Calu3 (cell line): Measurements from ENCODE around the gene EFCAB6. TPM values are rescaled to one million over a fixed set of nuclear protein-coding genes. Genes with fewer than 3 reads are reported as not detected.

Experiments used
- BruUV-seq: library from RNA; stranded (reverse); fragments of 400-500 nt; replicated peaks from 2 replicates; lab custom pipeline; 2021; lab: Mats Ljungman, UMichigan
- CTCF ChIA-PET: fragments of 300-600 bp; sonication (Branson Sonifier 250); formaldehyde crosslinking; loops from one replicate; lab custom pipeline; 2022; ENCODE audit warnings: antibody characterized with exemption; lab: Charles Lee
- DNase-seq: peaks from one replicate; pipeline ENCODE4 v3.0.0; 2022
- H3K27ac Mint-ChIP-seq: one replicate; pipeline ENCODE4 v1.8.0; 2022; ENCODE audit warnings: mixed read lengths; ENCODE audit not compliant: unreplicated experiment
- H3K27me3 Mint-ChIP-seq: one replicate; pipeline ENCODE4 v1.8.0; 2022; ENCODE audit warnings: mixed read lengths; ENCODE audit not compliant: unreplicated experiment
- H3K36me3 Mint-ChIP-seq: one replicate; pipeline ENCODE4 v1.8.0; 2022; ENCODE audit warnings: mild to moderate bottlenecking, moderate library complexity, mixed read lengths; ENCODE audit not compliant: insufficient read depth, unreplicated experiment
- H3K4me1 Mint-ChIP-seq: one replicate; pipeline ENCODE4 v1.8.0; 2022; ENCODE audit warnings: mild to moderate bottlenecking, low read depth, mixed read lengths; ENCODE audit not compliant: unreplicated experiment
- H3K4me3 Mint-ChIP-seq: one replicate; pipeline ENCODE4 v1.8.0; 2022; ENCODE audit warnings: mild to moderate bottlenecking, low read depth, moderate library complexity, mixed read lengths; ENCODE audit not compliant: unreplicated experiment
- H3K9me3 Mint-ChIP-seq: one replicate; pipeline ENCODE4 v1.8.0; 2022; ENCODE audit warnings: low read depth, mixed read lengths; ENCODE audit not compliant: unreplicated experiment
- CTCF ChIP-seq: fragments of 200-600 bp; IDR thresholded peaks from one replicate; pipeline ENCODE4 v1.8.0; 2022; ENCODE audit warnings: antibody characterized with exemption; ENCODE audit not compliant: unreplicated experiment
- intact Hi-C: fragments of 100-400 bp; cut with micrococcal nuclease; formaldehyde crosslinking; loops from one replicate; pipeline ENCODE4 v1.10.0; 2022; ENCODE audit not compliant: unreplicated experiment
- total RNA-seq: library from RNA; stranded (reverse); gene quantifications from 2 replicates; pipeline ENCODE4 v1.2.3, GENCODE V29; 2022

EFCAB6 gene
- total RNA-seq, 1 experiment from 2014 or later, result 2.2 TPM

GRCh38 chr22:43833286-43834240, 21.5 kb upstream of the EFCAB6 start:
- CTCF ChIA-PET, result interaction anchor here (0.7 kb wide), 1 partner anchor 596 kb away, joined by 5 read pairs; no protein-coding TSS in a partner anchor
- Mint-ChIP-seq H3K9me3 (no peaks in the 10 kb centered on the region), H3K27me3 (no peaks in the 10 kb centered on the region), H3K4me3 (no peak overlapping the region), H3K27ac (no peak overlapping the region), H3K36me3 (no peaks in the 10 kb centered on the region), H3K4me1 (no peaks in the 10 kb centered on the region)
- DNase-seq, result no peak
- no peak for TF ChIP-seq CTCF
- intact Hi-C loops, result no loop called here
- BruUV-seq, result no TSS peak

- Mint-ChIP-seq H3K27ac (no peak overlapping the region), H3K9me3 (no peaks in the 10 kb centered on the region), H3K4me3 (no peak overlapping the region), H3K36me3 (no peaks in the 10 kb centered on the region), H3K4me1 (no peaks in the 10 kb centered on the region), H3K27me3 (no peaks in the 10 kb centered on the region)
- CTCF ChIA-PET, result no interaction called here
- no peak for DNase-seq
- no TSS peak for BruUV-seq
- no peak for TF ChIP-seq CTCF
- intact Hi-C loops, result no loop called here
Observed at GRCh38 chr22:43832393-43833265, 20.5 kb upstream of the EFCAB6 start.

- CTCF ChIA-PET, result no interaction called here
- BruUV-seq, result no TSS peak
- no peaks in the 10 kb centered on the region for H3K4me1 Mint-ChIP-seq
- intact Hi-C loops, result no loop called here
- no peaks in the 10 kb centered on the region for H3K27me3 Mint-ChIP-seq
- DNase-seq, result no peak
- no peak overlapping the region for H3K27ac Mint-ChIP-seq
- H3K4me3 Mint-ChIP-seq, result no peak overlapping the region
- H3K9me3 Mint-ChIP-seq, result no peaks in the 10 kb centered on the region
- TF ChIP-seq CTCF, result no peak
- no peaks in the 10 kb centered on the region for H3K36me3 Mint-ChIP-seq
Observed at GRCh38 chr22:43831561-43832392, 19.7 kb upstream of the EFCAB6 start.
